Fibroblast of lung (primary cell): ENCODE results near the gene PGK2.

Source experiments
- EZH2 ChIP-seq: IDR thresholded peaks from 2 replicates; pipeline ENCODE4 v1.5.1; 2012; ENCODE audit warnings: low read length, control low read depth, mild to moderate bottlenecking; ENCODE audit errors: missing control alignments
- TF ChIP-seq, protein P1 (sequence below), 2 donors: IDR thresholded peaks in 1 of 2; conservative IDR thresholded peaks in 1 of 2; 1 replicate in 1 of 2; 2 replicates in 1 of 2; pipeline ENCODE4 v1.5.1; 2011 to 2012; ENCODE audit warnings: low read length in 2 of 2, control low read depth in 1 of 2, inconsistent platforms in 1 of 2, low read depth in 1 of 2, mild to moderate bottlenecking in 1 of 2

- TF ChIP-seq, protein P1, sequence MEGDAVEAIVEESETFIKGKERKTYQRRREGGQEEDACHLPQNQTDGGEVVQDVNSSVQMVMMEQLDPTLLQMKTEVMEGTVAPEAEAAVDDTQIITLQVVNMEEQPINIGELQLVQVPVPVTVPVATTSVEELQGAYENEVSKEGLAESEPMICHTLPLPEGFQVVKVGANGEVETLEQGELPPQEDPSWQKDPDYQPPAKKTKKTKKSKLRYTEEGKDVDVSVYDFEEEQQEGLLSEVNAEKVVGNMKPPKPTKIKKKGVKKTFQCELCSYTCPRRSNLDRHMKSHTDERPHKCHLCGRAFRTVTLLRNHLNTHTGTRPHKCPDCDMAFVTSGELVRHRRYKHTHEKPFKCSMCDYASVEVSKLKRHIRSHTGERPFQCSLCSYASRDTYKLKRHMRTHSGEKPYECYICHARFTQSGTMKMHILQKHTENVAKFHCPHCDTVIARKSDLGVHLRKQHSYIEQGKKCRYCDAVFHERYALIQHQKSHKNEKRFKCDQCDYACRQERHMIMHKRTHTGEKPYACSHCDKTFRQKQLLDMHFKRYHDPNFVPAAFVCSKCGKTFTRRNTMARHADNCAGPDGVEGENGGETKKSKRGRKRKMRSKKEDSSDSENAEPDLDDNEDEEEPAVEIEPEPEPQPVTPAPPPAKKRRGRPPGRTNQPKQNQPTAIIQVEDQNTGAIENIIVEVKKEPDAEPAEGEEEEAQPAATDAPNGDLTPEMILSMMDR (conservative IDR thresholded peaks at IDR 0.05 in 1 of 2, IDR thresholded peaks at IDR 0.05 in 1 of 2; ENCODE audit: low read depth in 1 of 2, low read length in 2 of 2) = no peak
- TF ChIP-seq EZH2 = no peak
Observed at GRCh38 chr6:49782293-49782692, 4.8 kb downstream of the PGK2 start.
